Stimulated activated CD4-positive, alpha-beta T cell treated with anti-CD3 and anti-CD28 coated beads, Interleukin-15, amount 100 ng/mL, for 48 hours (primary cell): ENCODE data around the gene ANAPC5.

ENCODE experiments used
- DNase-seq, 2 donors: peaks; one replicate each; pipeline ENCODE4 v3.0.0-alpha.2; 2020; ENCODE audit warnings: low read depth in 2 of 2

ANAPC5 gene

DNA sequence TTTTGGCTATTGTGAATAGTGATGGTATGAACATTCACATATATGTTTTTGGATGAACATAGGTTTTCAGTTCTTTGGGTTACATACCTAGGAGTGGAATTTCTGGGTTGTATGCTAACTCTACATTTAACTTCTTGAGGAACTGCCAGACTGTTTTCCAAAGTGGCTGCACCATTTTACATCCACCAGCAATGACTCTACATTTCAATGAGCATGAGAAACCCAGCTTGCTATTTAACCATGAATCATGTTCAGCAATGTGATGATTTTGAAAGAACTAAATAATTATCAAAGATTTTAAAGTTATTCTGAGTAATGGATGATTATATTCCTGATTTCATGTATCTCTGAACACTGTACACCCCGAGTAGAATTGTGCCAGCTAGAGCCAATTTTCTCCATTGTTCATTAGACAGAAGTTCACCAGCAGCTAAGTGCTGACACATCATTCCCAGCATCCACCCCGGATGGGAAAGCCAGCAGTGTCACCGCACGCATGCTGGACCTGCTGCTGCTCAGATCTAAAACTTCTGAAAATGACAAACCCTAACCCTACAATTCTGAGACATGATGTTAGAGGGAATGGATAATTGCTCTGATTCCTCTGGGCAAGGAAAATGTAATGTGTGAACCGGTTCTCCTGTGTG is 13.3 kb upstream of the ANAPC5 start:
- no peak for DNase-seq

GRCh38 chr12:121364683-121365121 is 12.5 kb upstream of the ANAPC5 start:
- DNase-seq = no peak

GRCh38 chr12:121358073-121358472 is 5.9 kb upstream of the ANAPC5 start:
- no peak for DNase-seq

DNA sequence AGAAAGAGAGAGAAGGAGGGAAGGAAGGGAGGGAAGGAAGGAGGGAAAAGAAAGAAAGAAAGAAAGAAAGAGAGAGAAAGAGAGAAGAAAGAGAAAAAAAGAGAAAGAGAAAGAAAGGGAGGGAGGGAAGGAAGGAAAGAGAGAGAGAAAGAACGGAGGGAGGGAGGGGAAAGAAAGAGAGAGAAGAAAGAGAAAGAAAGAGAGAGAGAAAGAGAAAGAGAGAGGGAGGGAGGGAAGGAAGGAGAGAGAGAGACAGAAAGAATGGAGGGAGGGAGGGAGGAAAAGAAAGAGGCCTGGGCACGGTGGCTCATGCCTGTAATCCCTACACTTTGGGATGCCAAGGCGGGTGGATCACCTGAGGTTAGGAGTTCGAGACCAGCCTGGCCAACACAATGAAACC is 5.1 kb upstream of the ANAPC5 start:
- DNase-seq = no peak

DNA sequence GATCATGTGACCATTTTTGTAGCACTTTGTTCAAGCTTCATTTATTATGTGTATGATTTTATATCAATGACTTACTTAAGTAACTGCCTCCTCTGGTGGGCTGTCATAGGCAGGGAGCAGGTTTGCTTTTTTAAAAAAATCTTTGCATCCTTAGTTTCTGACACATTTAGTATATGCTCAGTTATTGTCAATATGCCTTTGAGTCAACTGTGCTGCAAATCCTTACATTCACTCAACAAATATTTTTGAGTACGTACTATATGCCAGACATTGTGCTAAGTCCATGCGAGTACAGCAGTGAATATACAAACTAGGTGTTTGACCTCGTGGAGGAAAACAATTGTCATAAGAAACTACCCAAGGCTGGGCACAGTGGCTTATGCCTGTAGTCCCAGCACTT is 4.4 kb upstream of the ANAPC5 start:
- DNase-seq = no peak

- DNase-seq = no peak
Observed at GRCh38 chr12:121355818-121356217, 3.6 kb upstream of the ANAPC5 start.

DNA sequence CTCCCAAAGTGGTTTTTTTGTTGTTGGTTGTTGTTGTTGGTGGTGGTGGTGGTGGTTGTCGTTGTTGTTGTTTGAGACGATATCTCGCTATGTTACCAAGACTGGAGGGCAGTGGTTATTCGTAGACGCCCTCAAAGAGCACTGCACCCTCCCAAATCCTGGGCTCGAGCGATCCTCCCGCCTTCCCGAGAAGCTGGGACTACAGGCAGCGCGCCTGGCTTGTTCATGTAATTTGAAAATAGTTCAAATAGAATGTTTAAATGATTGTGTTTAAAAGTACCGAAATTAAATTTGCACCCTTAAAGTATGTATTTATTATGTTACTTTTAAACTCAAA is 439 bp upstream of the ANAPC5 start:
- DNase-seq = no peak

DNA sequence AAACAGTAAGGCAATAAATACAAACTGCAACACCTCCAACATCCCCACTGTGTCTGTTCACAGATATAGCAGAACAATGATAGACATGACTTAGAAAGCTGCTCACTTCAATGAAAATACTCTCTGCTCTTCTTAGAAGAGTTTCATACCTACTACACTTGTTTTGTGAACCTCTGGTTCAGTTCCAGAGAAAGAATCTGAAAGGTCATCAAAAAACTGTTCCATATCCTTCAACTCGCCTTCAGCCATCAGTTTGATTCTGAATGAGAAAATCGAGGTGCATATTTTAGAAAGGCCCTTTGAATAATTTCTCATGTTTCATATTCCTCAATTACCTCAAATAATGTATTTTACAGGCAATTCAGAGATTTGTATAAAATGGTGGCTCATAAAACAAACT is 5.5 kb downstream of the ANAPC5 start:
- no peak for DNase-seq

DNA sequence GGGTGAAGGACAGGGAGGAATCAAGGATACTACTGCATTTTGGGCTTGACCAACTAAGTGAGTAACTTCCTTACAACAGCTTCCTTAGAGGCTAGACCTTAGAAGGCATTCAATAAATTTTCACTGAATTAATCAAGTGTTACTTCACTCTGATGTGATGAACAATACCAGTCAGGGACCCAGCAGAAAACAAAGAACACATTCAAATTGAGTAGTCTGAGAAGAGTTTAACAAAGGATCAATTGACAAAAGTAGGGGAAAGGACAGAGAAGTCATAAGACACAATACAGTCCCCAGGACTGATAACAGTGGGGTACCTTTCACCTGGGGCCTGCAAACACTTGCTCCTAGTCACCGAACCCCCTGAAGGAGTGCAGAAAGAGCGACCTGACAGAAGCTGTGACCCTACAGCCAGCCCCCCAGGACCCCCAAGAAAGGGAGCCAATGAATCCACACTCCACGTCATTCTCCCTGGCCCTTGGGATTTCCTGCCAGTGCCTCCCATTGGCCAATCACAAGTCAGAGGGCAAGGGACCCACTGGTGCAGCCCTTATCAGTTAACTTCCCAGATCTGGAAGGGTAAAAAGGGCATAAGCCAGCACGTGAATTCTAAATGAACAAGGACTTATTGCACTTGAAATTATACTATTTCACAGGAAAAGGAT is 6.9 kb downstream of the ANAPC5 start:
- no peak for DNase-seq

- no peak for DNase-seq
Observed at GRCh38 chr12:121344506-121344905, 7.7 kb downstream of the ANAPC5 start.

GRCh38 chr12:121337416-121337815 is 14.8 kb downstream of the ANAPC5 start:
- no peak for DNase-seq

GRCh38 chr12:121334513-121335343 is 17.5 kb downstream of the ANAPC5 start:
- no peak for DNase-seq

DNA sequence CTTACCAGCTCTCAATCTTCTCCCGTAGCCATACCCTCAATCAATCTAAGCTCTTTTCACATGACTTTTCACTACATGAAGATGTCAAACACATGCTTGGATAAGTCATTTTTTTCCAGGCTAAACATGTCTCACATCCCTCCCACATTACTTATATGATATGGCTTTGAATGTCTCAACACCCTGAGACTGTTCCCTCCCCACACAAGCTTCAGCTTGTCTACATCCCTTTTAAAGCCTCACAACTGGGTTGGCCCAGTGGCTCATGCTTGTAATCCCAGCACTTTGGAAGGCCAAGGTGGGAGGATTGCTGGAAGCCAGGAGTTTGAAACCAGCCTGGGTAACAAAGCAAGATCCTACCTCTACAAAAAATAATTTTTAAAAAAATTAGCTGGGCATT is 18.5 kb downstream of the ANAPC5 start:
- no peak for DNase-seq

GRCh38 chr12:121331248-121331647 is 21.0 kb downstream of the ANAPC5 start:
- DNase-seq = no peak

DNA sequence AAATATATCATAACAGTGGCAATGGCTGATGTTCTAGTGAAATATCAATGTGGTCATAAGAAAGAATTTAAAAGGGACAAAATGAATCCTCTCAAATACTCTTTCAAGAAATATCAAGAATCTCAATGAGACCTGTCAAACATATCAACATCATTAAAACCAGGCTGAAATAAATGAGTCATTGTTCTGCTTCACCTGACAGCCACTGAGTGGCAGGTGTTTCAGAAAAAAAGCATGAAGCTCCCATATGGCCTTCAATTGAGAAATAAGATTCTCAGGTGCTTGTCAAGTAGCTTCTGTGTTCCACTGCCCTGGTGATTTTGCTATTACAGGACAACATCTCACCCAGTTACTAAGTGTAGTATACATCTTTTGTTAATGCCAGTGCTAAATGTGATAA is 21.5 kb downstream of the ANAPC5 start:
- no peak for DNase-seq

DNA sequence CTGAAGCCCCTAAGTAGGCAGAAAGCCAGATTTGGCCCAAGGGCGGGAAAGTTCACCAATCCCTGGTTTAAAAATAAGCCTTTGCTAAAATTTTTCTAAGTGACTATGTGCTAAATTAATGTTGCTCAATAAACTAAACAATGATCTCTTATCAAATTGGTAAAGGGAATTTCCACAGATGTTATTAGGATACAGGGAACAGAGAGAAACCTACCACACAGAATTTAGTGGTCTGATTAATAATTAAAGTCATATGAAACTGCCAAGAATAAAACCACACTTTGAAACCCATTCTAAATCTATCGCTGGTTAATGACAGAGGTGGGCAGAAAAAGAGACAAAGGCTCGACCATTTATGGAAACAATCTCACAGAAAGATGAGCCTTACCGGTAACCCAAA is 22.0 kb downstream of the ANAPC5 start:
- DNase-seq = no peak

DNA sequence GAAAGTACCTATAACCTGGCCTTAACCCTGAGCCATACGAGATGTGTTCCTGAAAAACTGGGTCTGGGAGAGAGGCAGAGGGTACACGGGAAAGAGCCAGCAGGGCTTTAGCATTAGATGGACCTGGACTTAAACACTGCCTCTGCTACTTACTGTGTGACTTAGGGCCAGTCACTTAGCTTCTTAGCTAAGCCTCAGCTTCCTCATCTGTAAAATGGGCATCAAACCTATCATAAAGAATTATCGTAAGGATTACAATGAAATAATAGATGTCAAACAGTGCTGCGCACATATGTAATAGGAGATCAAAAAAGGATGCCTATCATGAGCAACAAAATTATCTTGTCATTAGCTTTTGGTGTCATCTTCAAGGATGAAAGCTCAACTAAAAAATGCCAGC is 23.6 kb downstream of the ANAPC5 start:
- DNase-seq = no peak

DNA sequence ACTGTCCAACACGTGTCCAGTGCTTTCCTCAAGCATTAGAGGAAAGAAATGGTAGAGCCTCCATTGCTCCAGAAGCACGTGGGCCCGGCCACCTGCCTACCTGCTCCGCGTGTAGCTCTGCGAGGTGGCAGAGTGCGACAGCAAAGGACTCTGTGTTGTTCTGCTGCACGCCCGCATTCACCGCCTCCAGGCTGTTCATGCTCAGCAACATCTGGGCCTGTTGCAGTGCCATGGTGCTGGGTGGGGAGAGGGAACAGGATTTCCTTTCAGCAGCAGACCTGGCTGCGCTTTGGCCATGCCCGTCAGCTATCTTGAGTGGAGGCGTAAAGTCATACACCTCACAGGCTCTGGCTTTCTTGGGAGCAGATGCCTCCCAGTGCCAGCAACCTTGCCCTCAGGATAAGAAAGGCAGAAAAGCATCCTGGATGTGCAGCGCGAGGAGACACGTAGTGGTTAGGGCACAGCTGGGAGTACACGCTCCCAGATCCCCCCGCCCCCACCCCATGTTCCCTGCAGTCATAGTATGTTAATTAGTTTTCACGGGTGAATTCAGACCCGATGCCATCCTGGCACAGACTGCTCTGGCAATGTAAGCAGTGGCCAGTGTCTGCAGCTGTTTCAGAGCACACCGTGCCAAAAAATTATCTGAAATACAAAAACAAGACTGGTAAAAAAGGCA is 25.1 kb downstream of the ANAPC5 start:
- no peak for DNase-seq

GRCh38 chr12:121325922-121326396 is 26.3 kb downstream of the ANAPC5 start:
- DNase-seq = no peak

GRCh38 chr12:121323908-121324307 is 28.3 kb downstream of the ANAPC5 start:
- DNase-seq = no peak

DNA sequence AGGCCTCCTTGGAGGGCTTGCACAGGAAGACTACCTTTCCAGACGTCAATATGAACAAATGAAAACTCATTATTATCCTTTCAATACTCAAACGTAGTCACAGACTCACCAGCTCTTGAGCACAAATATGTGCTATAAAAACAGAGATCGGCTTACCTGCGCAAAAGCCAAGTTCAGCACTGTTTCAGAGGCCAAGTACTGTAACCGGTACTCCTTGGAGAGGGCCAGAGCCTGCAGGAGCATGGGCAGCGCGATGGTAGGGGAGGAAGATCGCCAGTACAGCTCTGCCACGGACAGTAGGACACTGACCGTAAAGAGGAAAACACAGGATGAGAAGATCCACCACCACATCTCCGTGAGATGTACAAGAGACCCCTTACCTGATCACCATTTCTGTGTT is 34.1 kb downstream of the ANAPC5 start:
- DNase-seq = no peak

DNA sequence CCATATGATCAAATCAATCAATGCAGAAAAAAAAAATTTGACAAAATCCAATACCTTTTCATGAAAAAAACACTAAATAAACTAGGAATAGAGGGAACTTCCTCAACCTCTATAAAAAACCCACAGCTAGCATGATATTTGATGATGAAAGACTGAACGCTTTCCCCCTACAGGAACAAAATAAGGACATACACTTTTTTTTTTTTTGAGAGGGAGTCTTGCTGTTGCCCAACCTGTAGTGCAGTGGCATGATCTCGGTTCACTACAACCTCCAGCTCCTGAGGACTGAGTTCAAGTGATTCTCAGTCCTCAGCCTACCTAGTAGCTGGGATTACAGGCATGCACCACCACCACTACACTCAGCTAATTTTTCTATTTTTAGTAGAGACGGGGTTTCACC is 37.8 kb downstream of the ANAPC5 start:
- DNase-seq = no peak
